Aorta (tissue), 5 donors: ENCODE data around the gene TMEM33. TPM values are rescaled to one million over a fixed set of nuclear protein-coding genes. Genes with fewer than 3 reads are reported as not detected.
"Not testable (repeated sequence)": the region's sequence is repeated elsewhere in the genome, so short reads cannot be mapped to it uniquely, and the experiment has no call there.

ENCODE experiments used
- ATAC-seq: fragments of 200-7000 bp; cut with Tn5 transposase; one replicate; pipeline ENCODE4 v1.9.1; 2022; ENCODE audit warnings: moderate library complexity; ENCODE audit not compliant: low FRiP score
- DNase-seq, 2 donors: peaks; one replicate each; pipeline ENCODE4 v3.0.0-alpha.2; 2020
- H3K27ac ChIP-seq, 2 donors: one replicate each; pipeline ENCODE4 v1.5.1; 2013; ENCODE audit warnings: low read length in 2 of 2, mild to moderate bottlenecking in 2 of 2, moderate library complexity in 2 of 2, control low read depth in 1 of 2, inconsistent platforms in 1 of 2, low read depth in 1 of 2
- H3K27me3 ChIP-seq, 2 donors: one replicate each; pipeline ENCODE4 v1.6.1; 2013; ENCODE audit warnings: control low read depth in 1 of 2, low read length in 1 of 2, mild to moderate bottlenecking in 1 of 2, moderate library complexity in 1 of 2; ENCODE audit not compliant: insufficient read depth in 2 of 2, control insufficient read depth in 1 of 2
- H3K36me3 ChIP-seq, 2 donors: one replicate each; pipeline ENCODE4 v1.6.1; 2013; ENCODE audit warnings: control low read depth in 1 of 2, low read length in 1 of 2, mild to moderate bottlenecking in 1 of 2; ENCODE audit not compliant: insufficient read depth in 2 of 2, control insufficient read depth in 1 of 2
- H3K4me1 ChIP-seq, 2 donors: one replicate each; pipeline ENCODE4 v1.6.1; 2013; ENCODE audit warnings: low read length in 2 of 2, control low read depth in 1 of 2, mild to moderate bottlenecking in 1 of 2, moderate library complexity in 1 of 2; ENCODE audit not compliant: insufficient read depth in 2 of 2, control insufficient read depth in 1 of 2
- H3K4me3 ChIP-seq, 2 donors: one replicate each; pipeline ENCODE4 v1.5.1; 2013; ENCODE audit warnings: low read length in 2 of 2, control low read depth in 1 of 2, mild to moderate bottlenecking in 1 of 2
- H3K9me3 ChIP-seq: one replicate; pipeline ENCODE4 v1.6.1; 2013; ENCODE audit warnings: mild to moderate bottlenecking, low read length; ENCODE audit not compliant: control insufficient read depth
- WGBS, 2 donors: extraction: QIAGEN DNeasy Blood & Tissue Kit; methylation state at CpG; one replicate each; pipeline ENCODE4 v1.1.7; 2013; 5-methylcytosine and 5-hydroxymethylcytosine counted together
- intact Hi-C, 2 donors: fragments of 100-400 bp; cut with DNase I; formaldehyde crosslinking; loops; one replicate each; pipeline versions ENCODE4 v1.14.2 to v1.15.0; 2022
- polyA plus RNA-seq, 2 donors: library from polyadenylated mRNA; stranded (reverse); fragments of 200-250 nt; gene quantifications; one replicate each; pipeline ENCODE4 v1.2.3, GENCODE V29; 2013
- total RNA-seq, 2 donors: library from RNA; stranded (reverse); fragmentation: NEBNext Ultra II Directional; extraction: Animal tissue kit (Norgen Biotek cat#: 25700); gene quantifications; one replicate each; pipeline ENCODE4 v1.2.1, GENCODE V29; 2021
- donor health status: healthy with polysubstance abuse.
- donor health status: Bipolar disorder and iron deficiency.
- donor health status: DM: no; HTN: no; CAD: no.
- donor health status: DM: no; HTN: no; CAD: no.
- donor health status: DM: yes; HTN: yes; CAD: no.

The TMEM33 gene
- total and polyA plus RNA-seq, 4 donors: 5.5 to 33.9 (median 17.0) TPM

- H3K36me3 ChIP-seq: no peaks in the 10 kb centered on the region
- 90 to 94% methylated on average over 1 of the region's 1 CpG for WGBS, 2 donors
- no peak overlapping the region for H3K27ac ChIP-seq
- H3K27me3 ChIP-seq: no peaks in the 10 kb centered on the region
- H3K9me3 ChIP-seq: no peaks in the 10 kb centered on the region
- H3K4me1 ChIP-seq: no peaks in the 10 kb centered on the region
- H3K4me3 ChIP-seq: no peak overlapping the region
- ATAC-seq (no peak), DNase-seq (no peak)
- intact Hi-C loops: no loop called here
Observed at GRCh38 chr4:41897698-41898097, 37.5 kb upstream of the TMEM33 start.

DNA sequence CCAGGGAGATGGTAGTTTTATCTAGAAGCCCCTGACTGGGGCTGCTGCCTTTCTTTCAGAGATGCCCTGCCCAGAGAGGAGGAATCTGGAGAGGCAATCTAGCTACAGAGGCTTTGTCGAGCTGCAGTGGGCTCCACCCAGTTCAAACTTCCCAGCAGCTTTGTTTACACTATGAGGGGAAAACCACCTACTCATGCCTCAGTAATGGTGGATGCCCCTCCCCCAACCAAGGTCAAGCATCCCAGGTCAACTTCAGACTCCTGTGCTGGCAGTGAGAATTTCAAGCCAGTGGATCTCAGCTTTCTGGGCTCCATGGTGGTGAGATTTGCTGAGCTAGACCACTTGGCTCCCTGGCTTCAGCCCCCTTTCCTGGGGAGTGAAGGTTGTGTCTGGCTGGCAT lies 26.1 kb upstream of the TMEM33 start:
- H3K27me3 ChIP-seq, intact Hi-C loops, H3K9me3 ChIP-seq: not testable (repeated sequence)

DNA sequence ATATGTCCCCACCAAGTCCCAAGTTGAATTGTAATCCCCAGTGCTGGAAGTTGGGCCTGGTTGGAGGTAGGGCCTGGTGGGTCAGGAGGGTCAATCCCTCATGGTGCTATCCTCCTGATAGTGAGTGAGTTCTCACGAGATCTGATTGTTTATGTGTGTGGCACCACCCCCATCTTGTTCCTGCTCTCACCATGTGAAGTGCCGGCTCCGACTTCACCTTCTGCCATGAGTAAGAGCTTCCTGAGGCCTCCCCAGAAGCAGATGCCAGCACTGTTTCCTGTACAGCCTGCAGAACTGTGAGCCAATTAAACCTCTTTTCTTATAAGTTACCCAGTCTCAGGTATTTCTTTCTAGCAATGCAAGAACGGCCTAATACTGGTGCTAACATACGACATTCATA lies 22.7 kb upstream of the TMEM33 start:
- Histone ChIP-seq H3K27me3 (no peaks in the 10 kb centered on the region), H3K4me1 (no peaks in the 10 kb centered on the region), H3K4me3 (no peak overlapping the region), H3K9me3 (no peaks in the 10 kb centered on the region), H3K27ac (no peak overlapping the region), H3K36me3 (no peaks in the 10 kb centered on the region)
- 78 to 83% methylated on average over 5 of the region's 5 CpGs for WGBS, 2 donors
- intact Hi-C loops: no loop called here
- DNase-seq: no peak
- ATAC-seq: no peak

More for the DNA sequence above, 26.1 kb upstream of the TMEM33 start:
- 0 to 15% methylated on average over 1 of the region's 1 CpG for WGBS, 2 donors
- not testable (repeated sequence) for H3K4me1 ChIP-seq, H3K4me3 ChIP-seq, H3K36me3 ChIP-seq, H3K27ac ChIP-seq, ATAC-seq, DNase-seq

- Histone ChIP-seq H3K4me3 (no peak overlapping the region), H3K9me3 (no peaks in the 10 kb centered on the region), H3K27ac (no peak overlapping the region), H3K27me3 (no peaks in the 10 kb centered on the region), H3K36me3 (no peaks in the 10 kb centered on the region), H3K4me1 (no peaks in the 10 kb centered on the region)
- ATAC-seq (no peak), DNase-seq (no peak)
- intact Hi-C loops: no loop called here
Observed at GRCh38 chr4:41913509-41913908, 21.7 kb upstream of the TMEM33 start.

GRCh38 chr4:41918278-41918677 lies 17.0 kb upstream of the TMEM33 start:
- Histone ChIP-seq H3K27me3 (no peaks in the 10 kb centered on the region), H3K4me3 (no peak overlapping the region), H3K36me3 (no peaks in the 10 kb centered on the region), H3K9me3 (no peaks in the 10 kb centered on the region), H3K4me1 (no peaks in the 10 kb centered on the region), H3K27ac (no peak overlapping the region)
- intact Hi-C loops: no loop called here
- no peak for DNase-seq
- WGBS, 2 donors: 63 to 64% methylated on average over 2 of the region's 2 CpGs
- no peak for ATAC-seq

DNA sequence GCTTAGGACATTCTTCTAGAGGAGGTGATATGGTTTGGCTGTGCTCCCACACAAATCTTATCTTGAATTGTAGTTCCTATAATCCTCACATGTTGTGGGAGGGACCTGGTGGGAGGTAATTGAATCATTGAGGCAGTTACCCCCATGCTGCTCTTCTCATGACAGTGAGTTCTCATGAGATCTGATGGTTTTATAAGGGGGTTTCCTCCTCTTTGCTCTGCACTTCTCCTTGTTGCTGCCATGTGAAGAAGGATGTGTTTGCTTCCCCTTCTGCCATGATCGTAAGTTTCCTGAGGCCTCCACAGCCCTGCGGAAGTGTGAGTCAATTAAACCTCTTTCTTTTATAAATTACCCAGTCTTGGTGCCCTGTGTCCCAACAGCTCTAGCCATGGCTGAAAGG lies 14.8 kb upstream of the TMEM33 start:
- H3K36me3 ChIP-seq, H3K4me1 ChIP-seq, ATAC-seq, H3K27ac ChIP-seq, DNase-seq, intact Hi-C loops, H3K27me3 ChIP-seq, H3K4me3 ChIP-seq, H3K9me3 ChIP-seq: not testable (repeated sequence)
- 95% methylated on average over 2 of the region's 2 CpGs for WGBS, 2 donors

DNA sequence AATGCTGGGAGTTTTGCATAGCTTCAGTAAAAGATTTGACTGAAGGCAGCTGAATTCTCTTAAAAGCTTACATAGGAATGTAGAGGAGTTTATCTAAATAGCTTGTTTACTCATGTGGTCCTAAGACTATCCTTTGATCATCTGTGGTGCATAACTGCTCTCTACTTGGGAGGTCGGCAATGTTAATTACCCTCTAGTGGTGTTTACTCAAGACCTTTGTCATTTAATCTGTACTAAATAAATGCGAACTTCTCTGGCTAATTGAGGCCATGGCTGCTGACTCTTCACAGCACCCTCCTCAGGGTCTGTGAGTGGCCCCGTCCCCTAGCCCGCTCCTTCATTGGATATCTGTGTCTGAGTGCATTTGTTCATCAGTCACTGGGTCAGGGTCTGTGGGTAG lies 13.8 kb upstream of the TMEM33 start:
- no peaks in the 10 kb centered on the region for H3K36me3 ChIP-seq
- intact Hi-C loops: no loop called here
- peaks cover 2% of the 10 kb centered on the region for H3K9me3 ChIP-seq
- no peak overlapping the region for H3K4me3 ChIP-seq
- no peaks in the 10 kb centered on the region for H3K27me3 ChIP-seq
- WGBS, 2 donors: 74 to 75% methylated on average over 4 of the region's 4 CpGs
- H3K27ac ChIP-seq: no peak overlapping the region
- DNase-seq (no peak), ATAC-seq (no peak)
- H3K4me1 ChIP-seq: no peaks in the 10 kb centered on the region

GRCh38 chr4:41927796-41928499 lies 7.3 kb upstream of the TMEM33 start:
- peaks cover 2% of the 10 kb centered on the region for H3K9me3 ChIP-seq
- ATAC-seq (no peak), DNase-seq (no peak)
- no peak overlapping the region for H3K27ac ChIP-seq
- H3K27me3 ChIP-seq: no peaks in the 10 kb centered on the region
- no peaks in the 10 kb centered on the region for H3K36me3 ChIP-seq
- 86 to 88% methylated on average over 4 of the region's 4 CpGs for WGBS, 2 donors
- no peaks in the 10 kb centered on the region for H3K4me1 ChIP-seq
- H3K4me3 ChIP-seq: no peak overlapping the region
- intact Hi-C loops: no loop called here

DNA sequence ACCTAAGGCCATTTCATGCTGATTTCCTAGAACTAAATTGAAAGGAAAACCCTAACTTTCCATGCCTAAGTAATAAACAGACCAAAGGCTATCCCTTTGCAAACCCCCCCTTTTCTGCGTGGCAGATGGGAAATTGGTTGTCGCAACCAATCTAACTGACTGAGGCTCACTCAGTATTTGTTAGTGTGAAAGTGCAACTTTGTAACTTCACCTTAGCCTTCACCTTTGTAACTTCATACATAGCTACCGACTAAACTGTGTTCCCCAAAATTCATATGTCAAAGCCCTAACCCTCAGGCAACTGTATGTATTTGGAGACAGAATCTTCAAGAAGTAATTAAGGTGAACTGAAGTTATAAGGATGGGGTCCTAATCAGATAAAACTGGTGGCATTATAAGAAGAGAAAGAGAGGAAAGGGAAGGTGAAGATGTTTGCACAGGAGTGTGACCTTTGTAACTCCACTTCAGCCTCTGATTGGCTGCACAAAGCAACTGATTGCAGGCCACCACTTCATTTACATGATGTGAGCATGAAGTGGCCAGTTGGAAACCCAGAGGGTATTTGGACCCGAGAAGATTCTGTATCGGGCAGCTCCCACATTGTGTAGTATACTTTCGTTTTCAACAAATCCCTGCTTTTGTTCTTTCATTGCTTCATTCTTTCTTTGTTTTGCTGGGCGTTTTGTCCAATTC lies 4.9 kb upstream of the TMEM33 start:
- DNase-seq: no peak
- intact Hi-C loops: no loop called here
- Histone ChIP-seq H3K9me3 (no peaks in the 10 kb centered on the region), H3K36me3 (no peaks in the 10 kb centered on the region), H3K27ac (no peak overlapping the region), H3K27me3 (no peaks in the 10 kb centered on the region), H3K4me3 (no peak overlapping the region), H3K4me1 (no peaks in the 10 kb centered on the region)
- ATAC-seq: no peak
- 75 to 79% methylated on average over 7 of the region's 7 CpGs for WGBS, 2 donors
